Activated T-helper 9 cell treated with anti-CD3 and anti-CD28 coated beads, Interleukin-2, amount 50 U/mL, for 16 hours (primary cell): ENCODE measurements around the gene RXRA.

Source experiments
- DNase-seq: peaks from one replicate; pipeline ENCODE4 v3.0.0-alpha.2; 2020; ENCODE audit warnings: low read depth

Gene RXRA

GRCh38 chr9:134325813-134326723 is at the start of gene RXRA:
Gene RXRA, plus strand, starts transcription at chr9:134326455. Its CDS starts 177 bp downstream, at chr9:134326632.
- DNase-seq, result peak; percentile 60

GRCh38 chr9:134278286-134278685 is 48.0 kb upstream of the RXRA start:
- no peak for DNase-seq

GRCh38 chr9:134278974-134279640 is 47.1 kb upstream of the RXRA start:
- no peak for DNase-seq

- no peak for DNase-seq
These were observed 44.1 kb upstream of the RXRA start for GRCh38 chr9:134282138-134282650.

GRCh38 chr9:134283111-134283515 is 43.1 kb upstream of the RXRA start:
- DNase-seq, result no peak

GRCh38 chr9:134283692-134284265 is 42.5 kb upstream of the RXRA start:
- no peak for DNase-seq

- no peak for DNase-seq
These were observed 42.0 kb upstream of the RXRA start for GRCh38 chr9:134284273-134284672.

GRCh38 chr9:134284741-134285140 is 41.5 kb upstream of the RXRA start:
- no peak for DNase-seq

- no peak for DNase-seq
These were observed 40.9 kb upstream of the RXRA start for GRCh38 chr9:134285215-134285845.

GRCh38 chr9:134286471-134287245 is 39.6 kb upstream of the RXRA start:
- no peak for DNase-seq

GRCh38 chr9:134287591-134288491 is 38.4 kb upstream of the RXRA start:
- no peak for DNase-seq

GRCh38 chr9:134288746-134289145 is 37.5 kb upstream of the RXRA start:
- no peak for DNase-seq

- no peak for DNase-seq
These were observed 36.9 kb upstream of the RXRA start for GRCh38 chr9:134289241-134289875.

GRCh38 chr9:134290603-134291451 is 35.4 kb upstream of the RXRA start:
- DNase-seq, result no peak

GRCh38 chr9:134291452-134291881 is 34.8 kb upstream of the RXRA start:
- no peak for DNase-seq

GRCh38 chr9:134291961-134292871 is 34.0 kb upstream of the RXRA start:
- no peak for DNase-seq

GRCh38 chr9:134293031-134293521 is 33.2 kb upstream of the RXRA start:
- no peak for DNase-seq
